Suppressor macrophage treated with lipopolysaccharide for 4 hours (primary cell): ENCODE measurements around the gene LCOR.

Experiments
- DNase-seq: peaks from one replicate; pipeline ENCODE4 v3.0.0-alpha.2; 2020

Gene LCOR

DNA sequence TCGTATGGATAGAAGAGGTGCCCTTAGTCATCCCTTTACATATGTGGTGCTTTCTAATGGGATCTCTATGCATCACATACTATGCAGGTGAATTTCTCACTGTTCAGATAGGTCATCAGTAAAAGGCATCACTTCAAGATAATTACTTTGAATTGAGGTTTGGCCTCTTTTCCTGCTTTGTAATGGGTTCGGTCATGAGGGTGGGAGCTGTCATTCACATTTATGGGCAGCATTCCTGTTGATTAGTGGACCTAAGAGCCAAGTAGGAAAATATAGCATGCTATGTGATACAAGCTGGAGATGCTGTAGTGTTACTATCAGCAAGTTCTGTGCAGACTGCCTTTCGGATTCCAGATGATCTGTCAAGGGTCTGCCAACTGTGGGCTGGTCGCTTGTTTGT lies 156.3 kb downstream of the LCOR start:
- DNase-seq: no peak

GRCh38 chr10:96991313-96991841 lies 159.3 kb downstream of the LCOR start:
- DNase-seq: no peak

GRCh38 chr10:96992721-96993120 lies 160.6 kb downstream of the LCOR start:
- no peak for DNase-seq

DNA sequence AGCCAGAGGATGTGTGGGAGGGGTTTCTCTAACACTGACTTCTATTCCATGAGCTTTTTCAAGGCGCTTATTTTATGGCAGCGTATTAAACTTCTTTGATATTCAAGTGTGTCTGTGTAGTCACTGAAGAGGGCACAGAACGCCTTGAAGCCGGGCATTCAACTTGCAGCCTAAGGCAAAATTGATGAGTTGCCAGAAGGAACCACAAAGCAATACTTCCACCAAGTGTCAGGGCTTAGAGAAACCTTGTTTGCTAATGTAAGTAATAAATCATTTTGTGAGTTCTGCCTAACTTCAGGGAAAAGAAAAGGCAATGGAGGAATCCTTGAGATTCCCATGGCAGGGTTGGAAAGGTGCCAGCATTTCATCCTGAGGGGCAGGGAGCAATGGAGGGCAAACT lies 163.8 kb downstream of the LCOR start:
- DNase-seq: no peak

DNA sequence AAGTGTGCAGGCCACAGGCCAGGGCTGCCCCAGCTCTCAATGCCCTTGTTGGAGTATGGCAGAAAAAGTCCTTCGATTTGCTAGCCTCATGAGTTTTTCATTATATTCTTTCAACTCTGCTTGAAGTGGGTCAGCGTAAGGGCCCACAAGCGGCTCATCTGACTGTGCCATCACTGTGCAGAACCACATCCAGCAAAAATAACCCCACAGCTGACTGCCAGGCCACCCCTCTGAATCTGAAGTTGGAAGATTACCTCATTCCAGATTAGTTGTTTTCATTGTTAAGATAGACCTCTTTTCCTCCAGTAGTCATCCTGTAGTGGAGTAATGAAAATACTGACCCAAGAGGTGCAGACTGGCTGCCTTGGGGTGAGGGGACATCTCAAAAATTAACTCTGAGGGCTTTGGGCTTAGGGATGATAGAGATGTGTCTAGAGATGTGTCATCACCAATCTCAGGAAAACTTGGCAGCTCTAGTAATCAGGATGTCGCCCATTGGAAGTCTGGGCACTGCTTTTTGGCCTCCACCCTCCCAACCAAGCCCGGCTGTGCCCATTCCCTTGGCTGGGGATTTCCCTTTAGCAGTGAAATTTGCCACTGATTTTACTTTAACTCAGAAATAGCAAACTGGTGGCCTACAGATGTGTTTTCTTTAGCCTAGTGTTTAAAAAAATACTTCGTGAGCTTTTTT lies 164.3 kb downstream of the LCOR start:
- DNase-seq: no peak

- no peak for DNase-seq
These were observed 166.3 kb downstream of the LCOR start for GRCh38 chr10:96998329-96998888.

GRCh38 chr10:96999337-96999736 lies 167.2 kb downstream of the LCOR start:
- no peak for DNase-seq

DNA sequence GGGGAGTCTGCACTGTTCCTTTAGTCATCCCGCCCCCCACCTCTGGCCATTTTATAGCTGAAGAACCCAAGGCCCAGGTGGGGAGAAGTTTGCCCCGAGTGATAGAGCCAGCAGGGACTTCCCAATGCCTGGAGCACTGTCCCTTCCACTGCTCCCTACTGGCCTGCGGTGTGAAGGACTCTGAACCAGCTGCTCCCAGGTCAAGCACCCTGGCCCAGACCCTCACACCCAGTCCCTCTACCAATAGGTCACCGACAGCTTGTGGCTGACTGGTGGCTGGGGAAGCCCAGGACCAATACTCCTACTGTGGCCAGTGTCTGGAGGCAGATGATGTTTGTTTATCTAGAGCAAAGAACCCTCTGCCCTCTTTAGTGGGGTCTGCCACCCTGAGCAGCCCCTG lies 167.9 kb downstream of the LCOR start:
- no peak for DNase-seq

DNA sequence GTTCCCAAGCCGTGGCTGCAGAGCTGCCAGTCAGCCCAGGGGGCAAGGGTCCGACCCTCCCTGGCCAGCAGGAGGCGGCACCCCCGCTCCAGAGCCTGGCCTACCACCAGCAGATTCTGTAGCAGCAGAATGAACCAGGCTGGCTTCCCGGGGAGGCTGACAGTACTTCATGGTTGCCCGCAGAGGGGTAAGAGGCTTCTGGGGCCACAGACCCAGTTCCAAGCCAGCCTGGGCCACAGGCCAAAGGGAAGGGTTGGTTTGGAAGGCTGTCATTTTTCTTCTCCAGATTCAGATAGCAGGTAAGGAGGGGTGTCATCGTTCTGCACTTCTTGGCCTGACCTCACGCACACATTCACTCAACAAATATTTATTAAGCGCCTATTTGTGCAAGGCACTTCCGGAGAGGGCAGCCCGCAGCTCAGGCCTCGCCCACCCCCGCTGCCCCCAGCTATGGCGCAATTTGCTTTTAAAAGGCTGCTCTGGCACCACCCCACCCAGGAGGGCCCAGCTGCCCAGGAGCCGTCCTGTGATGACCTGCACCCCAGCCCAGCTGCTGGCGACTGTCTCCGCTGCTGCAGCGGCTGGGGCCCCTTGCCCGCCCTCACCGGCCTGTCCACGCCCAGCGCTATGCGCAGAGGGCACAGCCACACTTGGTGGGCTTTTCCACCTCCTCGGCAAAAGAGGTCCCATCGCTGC lies 168.5 kb downstream of the LCOR start:
- DNase-seq: no peak

DNA sequence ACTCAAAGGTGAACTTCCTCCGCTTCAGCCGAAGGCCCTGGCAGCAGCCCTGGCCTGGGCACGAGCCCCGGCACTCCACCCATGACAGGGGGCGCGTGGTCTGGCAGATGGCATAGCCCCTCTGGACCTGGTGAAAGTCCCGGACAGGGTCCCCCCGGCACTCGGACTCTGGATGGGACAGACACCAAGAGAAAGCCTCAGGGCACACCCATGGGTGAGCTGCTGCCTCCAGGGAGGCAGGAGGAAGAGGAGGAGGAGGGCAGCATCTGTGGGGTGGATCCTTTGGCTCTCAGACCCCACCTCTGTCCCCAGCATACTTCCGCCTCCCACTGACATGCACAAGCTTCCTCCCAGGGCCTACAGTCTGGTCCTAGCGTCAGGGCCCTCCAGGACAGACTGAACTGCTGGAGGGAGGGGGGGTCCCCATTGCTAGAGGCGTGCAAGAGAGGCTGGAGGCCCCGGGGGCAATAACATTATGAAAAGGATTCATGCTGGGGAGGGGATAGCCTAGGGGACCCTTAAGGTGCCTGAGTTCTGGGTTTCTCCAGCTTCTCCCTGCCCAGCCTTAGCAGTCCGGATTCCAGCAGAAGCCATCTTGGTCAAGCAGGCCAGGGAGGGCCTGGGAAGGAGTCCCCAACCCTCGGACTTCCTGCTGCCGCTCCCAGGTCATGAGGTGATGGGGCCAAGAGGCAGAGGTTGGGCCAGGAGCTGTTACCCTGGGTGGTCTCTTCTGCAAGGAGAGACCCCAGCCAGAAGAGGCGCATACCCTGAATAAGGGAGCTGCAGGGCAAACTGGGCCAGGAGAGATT lies 169.3 kb downstream of the LCOR start:
- no peak for DNase-seq

DNA sequence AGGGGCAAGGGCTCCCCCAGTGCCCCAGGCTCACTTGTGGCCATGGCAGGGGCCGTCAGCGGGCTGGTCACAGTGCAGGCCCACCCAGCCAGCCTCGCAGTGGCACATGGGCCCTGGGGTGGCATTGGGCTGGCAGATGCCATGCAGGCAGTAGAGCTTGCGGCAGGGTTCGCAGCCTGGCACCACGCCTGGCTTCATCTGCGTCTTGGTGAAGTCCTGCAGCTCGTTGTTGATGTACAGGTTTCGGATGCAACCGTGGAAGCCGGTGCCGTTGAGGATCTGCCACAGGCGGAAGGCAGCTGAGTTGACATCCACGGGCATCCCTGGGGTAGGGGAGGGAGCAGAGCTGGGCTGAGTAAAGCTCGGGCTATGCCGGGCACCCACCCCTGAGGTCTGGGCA lies 170.6 kb downstream of the LCOR start:
- DNase-seq: no peak

GRCh38 chr10:97003151-97003803 lies 171.2 kb downstream of the LCOR start:
- DNase-seq: no peak

DNA sequence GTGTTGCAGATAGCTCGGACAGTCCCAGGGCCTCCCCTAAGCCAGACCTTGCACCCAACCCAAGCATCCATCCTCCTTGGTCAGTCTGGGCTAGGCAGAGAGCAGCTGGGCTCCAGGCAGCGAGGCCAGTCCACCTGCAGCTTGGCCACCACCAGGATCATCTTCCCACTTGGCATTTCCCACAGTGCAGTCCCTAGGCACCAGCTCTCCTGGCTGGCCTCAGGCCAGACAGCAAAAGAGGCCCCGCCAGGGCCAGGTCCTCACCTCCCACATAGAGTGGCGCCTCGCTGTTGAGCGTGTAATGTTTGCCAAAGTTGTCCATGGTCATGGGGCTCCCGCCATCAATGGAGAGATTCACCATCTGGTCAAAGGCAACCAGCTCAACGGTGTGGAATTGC lies 171.7 kb downstream of the LCOR start:
- DNase-seq: no peak

DNA sequence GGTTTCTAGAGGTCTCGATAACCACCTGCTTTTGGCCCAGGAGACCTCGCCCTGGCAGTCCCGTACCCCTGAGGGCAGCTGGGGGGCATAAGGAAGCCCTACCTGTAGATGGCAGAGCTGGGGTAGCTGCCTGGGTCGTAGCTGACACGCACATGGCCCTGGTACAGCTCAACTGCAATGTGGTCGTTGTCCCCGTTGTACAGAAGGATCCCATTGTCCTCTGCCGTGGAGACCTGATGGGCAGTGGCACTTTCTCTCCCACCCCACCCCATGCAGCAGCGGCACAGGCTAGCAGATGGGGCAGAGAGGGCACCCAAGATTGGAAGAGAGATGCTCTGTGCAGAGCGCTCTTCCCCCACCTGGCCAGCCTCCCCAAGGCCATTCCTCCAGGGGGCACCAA lies 172.5 kb downstream of the LCOR start:
- no peak for DNase-seq

- DNase-seq: no peak
These were observed 173.3 kb downstream of the LCOR start for GRCh38 chr10:97005349-97005748.

DNA sequence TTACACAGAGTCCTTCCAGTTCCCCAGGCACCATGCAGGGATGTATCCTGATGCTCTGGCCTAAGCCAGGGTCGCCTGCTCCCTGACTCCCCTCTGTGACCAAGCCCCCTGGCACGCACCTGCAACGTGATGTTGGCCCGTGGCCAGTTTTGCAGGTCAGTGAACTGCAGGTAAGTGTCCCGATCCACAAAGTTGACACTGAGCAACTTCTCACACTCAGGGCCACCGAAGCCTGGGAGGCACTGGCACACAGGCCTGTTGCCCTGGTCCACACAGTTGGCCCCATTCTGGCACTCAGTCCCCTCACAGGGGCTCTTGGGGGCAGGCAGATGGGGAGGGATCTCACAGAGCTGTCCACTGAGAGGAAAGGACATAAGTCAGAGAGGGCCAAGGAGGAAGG lies 174.3 kb downstream of the LCOR start:
- DNase-seq: no peak

GRCh38 chr10:97007417-97007816 lies 175.3 kb downstream of the LCOR start:
- no peak for DNase-seq

DNA sequence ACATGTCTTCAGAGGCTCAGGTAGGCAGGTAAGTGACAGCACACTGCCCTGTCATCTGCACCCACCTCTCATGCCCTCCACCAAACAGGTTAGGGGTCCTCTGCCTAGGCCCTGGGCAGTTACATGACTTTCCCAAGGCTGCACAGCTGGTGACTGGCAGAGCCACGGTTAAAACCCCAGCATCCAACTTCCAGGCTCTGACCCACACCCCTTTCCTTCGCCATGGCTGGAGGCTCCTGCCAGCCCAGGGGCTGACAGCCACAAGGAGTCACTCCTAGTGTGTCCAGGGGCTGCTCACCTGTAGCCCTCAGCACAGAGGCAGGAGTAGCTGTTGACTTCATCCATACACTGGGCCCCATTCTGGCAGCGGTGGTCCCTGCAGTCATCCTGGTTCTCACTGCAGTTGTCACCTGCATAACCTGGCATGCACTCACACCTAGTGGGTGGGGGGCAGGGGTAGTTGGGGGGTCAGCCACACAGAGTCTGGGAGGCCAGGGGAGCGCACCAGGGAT lies 178.7 kb downstream of the LCOR start:
- DNase-seq: no peak

DNA sequence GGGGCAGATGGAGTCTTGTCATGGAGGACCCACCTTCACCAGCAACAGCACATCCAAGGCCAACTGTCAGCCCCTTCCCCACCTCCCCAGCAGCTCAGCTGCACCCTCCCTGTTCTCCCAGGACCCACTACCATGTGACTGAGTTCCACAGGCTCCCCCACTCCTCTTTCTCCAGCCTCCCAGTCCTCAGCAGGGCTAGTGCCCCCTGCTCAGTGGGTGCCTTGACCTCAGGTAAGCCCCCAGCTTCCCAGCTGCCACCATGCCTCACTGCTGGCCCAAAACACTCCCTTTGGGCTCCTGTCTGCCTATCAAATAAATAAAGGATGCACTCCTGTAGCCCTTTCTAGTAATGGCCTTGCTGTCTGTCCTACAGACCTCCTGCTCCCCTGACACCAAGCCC lies 179.3 kb downstream of the LCOR start:
- no peak for DNase-seq

- DNase-seq: no peak
These were observed 180.4 kb downstream of the LCOR start for GRCh38 chr10:97012470-97012869.

DNA sequence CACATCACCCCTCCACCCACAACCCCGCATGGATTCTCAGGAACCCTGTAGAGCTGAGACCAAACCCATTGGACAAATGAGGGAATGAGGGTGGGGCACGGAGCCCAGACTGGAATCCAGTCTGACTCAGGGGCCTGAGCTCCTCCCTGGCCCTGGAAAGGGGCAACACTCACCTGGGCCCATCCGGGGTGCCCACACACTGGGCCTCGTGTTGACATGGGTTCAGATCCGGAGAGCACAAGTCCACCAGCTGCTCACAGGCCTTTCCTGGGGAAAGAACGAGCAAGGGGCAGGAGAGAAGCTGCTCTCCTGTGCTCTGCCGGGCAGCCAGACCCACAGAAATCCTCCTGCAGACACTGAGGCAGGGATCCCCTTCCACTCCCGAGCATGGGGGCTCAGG lies 181.5 kb downstream of the LCOR start:
- no peak for DNase-seq

DNA sequence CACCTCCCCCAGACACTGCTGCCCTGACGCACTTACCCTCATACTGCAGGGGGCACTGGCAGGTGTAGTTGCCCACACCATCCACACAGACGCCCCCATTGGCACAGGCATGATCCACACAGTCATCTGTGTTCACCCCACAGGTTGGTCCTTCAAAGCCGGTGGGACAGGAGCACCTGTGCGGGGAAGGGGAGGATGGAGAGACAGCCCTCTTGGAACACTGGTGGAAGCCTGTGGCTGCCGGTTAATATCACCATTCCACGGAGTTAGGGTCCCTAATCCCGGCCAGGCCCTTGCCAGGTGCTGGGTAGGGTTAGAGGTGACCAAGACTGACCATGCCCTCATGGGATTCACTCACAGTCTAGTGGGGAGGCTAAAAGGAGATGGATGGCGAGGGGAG lies 181.9 kb downstream of the LCOR start:
- no peak for DNase-seq

DNA sequence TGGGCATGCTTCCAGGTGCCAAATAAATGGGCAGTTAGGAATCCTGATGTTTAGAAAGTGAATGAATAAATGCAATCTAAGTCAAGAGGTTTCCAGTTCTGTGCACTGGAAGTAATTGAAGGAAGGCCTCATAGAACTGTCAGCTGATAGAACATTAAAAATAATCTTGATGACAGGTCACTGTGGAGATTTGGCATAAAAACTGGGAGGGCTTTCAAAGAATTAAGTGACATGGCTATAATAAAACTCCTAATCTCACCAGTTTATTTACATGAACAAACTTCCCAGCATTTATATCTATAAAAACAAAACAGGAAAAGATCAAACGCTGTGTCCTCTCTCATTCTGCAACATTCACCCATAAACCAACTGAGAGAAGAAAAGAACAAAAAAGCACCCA lies 183.1 kb downstream of the LCOR start:
- no peak for DNase-seq
